ENCODE measurements around the gene UBL4A. TPM values are rescaled to one million over a fixed set of nuclear protein-coding genes. Genes with fewer than 3 reads are reported as not detected.

UBL4A gene
- total RNA-seq, 1 experiment from 2014 or later, result 37.4 TPM

GRCh38 chrX:154470434-154470833 lies 16.0 kb downstream of the UBL4A start:
- H3K9me2 ChIP-seq (ENCODE audit: insufficient read depth), result no peaks in the 10 kb centered on the region
- TF ChIP-seq TCF7L2 (IDR thresholded peaks at IDR 0.05; ENCODE audit: borderline replicate concordance, extremely low read depth, insufficient read depth, insufficient read length) (no peak), POLR2AphosphoS5 (IDR thresholded peaks at IDR 0.05; ENCODE audit: low read depth, low read length) (no peak), ZNF274 (IDR thresholded peaks at IDR 0.05; ENCODE audit: low read depth, low read length) (no peak), EZH2phosphoT487 (IDR thresholded peaks at IDR 0.05; ENCODE audit: borderline replicate concordance) (no peak), JUND (IDR thresholded peaks at IDR 0.05) (no peak), EZH2 (IDR thresholded peaks at IDR 0.05) (no peak), CEBPB (IDR thresholded peaks at IDR 0.05; ENCODE audit: low read depth) (no peak), CBX3 (IDR thresholded peaks at IDR 0.05; ENCODE audit: low read depth) (no peak), POLR2A (IDR thresholded peaks at IDR 0.05; ENCODE audit: borderline replicate concordance, extremely low read depth, insufficient read depth, insufficient read length) (no peak), RAD21 (IDR thresholded peaks at IDR 0.05; ENCODE audit: low read depth) (no peak), FOSL1 (IDR thresholded peaks at IDR 0.05; ENCODE audit: low read depth) (no peak)
- TF ChIP-seq, protein P1, sequence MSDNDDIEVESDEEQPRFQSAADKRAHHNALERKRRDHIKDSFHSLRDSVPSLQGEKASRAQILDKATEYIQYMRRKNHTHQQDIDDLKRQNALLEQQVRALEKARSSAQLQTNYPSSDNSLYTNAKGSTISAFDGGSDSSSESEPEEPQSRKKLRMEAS (IDR thresholded peaks at IDR 0.05), result no peak
- H3K79me2 ChIP-seq (ENCODE audit: insufficient read depth, low read length), result no peaks in the 10 kb centered on the region
- no peaks in the 10 kb centered on the region for H4K20me1 ChIP-seq (ENCODE audit: insufficient read depth)
- H3K4me3 ChIP-seq (replicated peaks in 1 of 2; ENCODE audit: low read depth in 1 of 2, low read length in 2 of 2), result no peak overlapping the region
- ATAC-seq, result no peak
- no peak for DNase-seq (ENCODE audit: low read depth, low spot score)
- H3K4me1 ChIP-seq (ENCODE audit: control insufficient read depth in 1 of 2, insufficient read depth in 2 of 2, low read length in 2 of 2), result no peaks in the 10 kb centered on the region
- no peak overlapping the region for H2AFZ ChIP-seq (ENCODE audit: low read depth, low read length, poor library complexity, severe bottlenecking)
- intact Hi-C loops (cut with micrococcal nuclease), result no loop called here
- H3K27me3 ChIP-seq (ENCODE audit: insufficient read depth, low read length), result no peaks in the 10 kb centered on the region
- BruUV-seq (replicated peaks), result no TSS peak
- H3K9ac ChIP-seq (ENCODE audit: low read length), result no peak overlapping the region
- no peaks in the 10 kb centered on the region for H3K9me3 ChIP-seq (ENCODE audit: control insufficient read depth in 1 of 2, insufficient read depth in 1 of 2, low read depth in 1 of 2, low read length in 2 of 2)
- CTCF ChIA-PET, result no interaction called here
- H3K27ac ChIP-seq (ENCODE audit: low read depth, low read length), result no peak overlapping the region
- H3K36me3 ChIP-seq (ENCODE audit: control insufficient read depth in 1 of 2, insufficient read depth in 2 of 2, low read length in 2 of 2), result peaks cover 0 to 2% of the 10 kb centered on the region in 2 experiments; a peak in 1 of 4 replicates
- RAD21 ChIA-PET (ENCODE audit: low non-redundant PET in 1 of 2, low total read pairs in 2 of 2, uncharacterized antibody in 2 of 2, unreplicated experiment in 2 of 2), result no interaction called here
- POLR2A ChIA-PET, result no interaction called here
- H3K4me2 ChIP-seq (ENCODE audit: low read length), result no peak overlapping the region

GRCh38 chrX:154469880-154470279 lies 16.5 kb downstream of the UBL4A start:
- H3K9me2 ChIP-seq (ENCODE audit: insufficient read depth), result no peaks in the 10 kb centered on the region

More at GRCh38 chrX:154469880-154470279, 16.5 kb downstream of the UBL4A start:
- ATAC-seq (no peak), DNase-seq (ENCODE audit: low read depth, low spot score) (no peak)
- ChIA-PET CTCF (no interaction called here), RAD21 (ENCODE audit: low non-redundant PET in 1 of 2, low total read pairs in 2 of 2, uncharacterized antibody in 2 of 2, unreplicated experiment in 2 of 2) (no interaction called here), POLR2A (no interaction called here)
- TF ChIP-seq EZH2phosphoT487 (IDR thresholded peaks at IDR 0.05; ENCODE audit: borderline replicate concordance) (no peak), ZNF274 (IDR thresholded peaks at IDR 0.05; ENCODE audit: low read depth, low read length) (no peak), JUND (IDR thresholded peaks at IDR 0.05) (no peak), CBX3 (IDR thresholded peaks at IDR 0.05; ENCODE audit: low read depth) (no peak), ELF1 (IDR thresholded peaks at IDR 0.05; ENCODE audit: borderline replicate concordance, low read depth) (no peak), YY1 (IDR thresholded peaks at IDR 0.05; ENCODE audit: extremely low read depth, insufficient replicate concordance, low read depth, low read length) (no peak), ATF3 (IDR thresholded peaks at IDR 0.05) (no peak), FOSL1 (IDR thresholded peaks at IDR 0.05; ENCODE audit: low read depth) (no peak)
- Histone ChIP-seq H3K79me2 (ENCODE audit: insufficient read depth, low read length) (no peaks in the 10 kb centered on the region), H3K27ac (ENCODE audit: low read depth, low read length) (no peak overlapping the region), H4K20me1 (ENCODE audit: insufficient read depth) (no peaks in the 10 kb centered on the region), H3K27me3 (ENCODE audit: insufficient read depth, low read length) (no peaks in the 10 kb centered on the region), H3K4me2 (ENCODE audit: low read length) (no peak overlapping the region), H3K9ac (ENCODE audit: low read length) (no peak overlapping the region), H3K9me3 (ENCODE audit: control insufficient read depth in 1 of 2, insufficient read depth in 1 of 2, low read depth in 1 of 2, low read length in 2 of 2) (no peaks in the 10 kb centered on the region), H3K4me1 (ENCODE audit: control insufficient read depth in 1 of 2, insufficient read depth in 2 of 2, low read length in 2 of 2) (no peaks in the 10 kb centered on the region), H3K36me3 (ENCODE audit: control insufficient read depth in 1 of 2, insufficient read depth in 2 of 2, low read length in 2 of 2) (peaks cover 0 to 2% of the 10 kb centered on the region in 2 experiments; a peak in 1 of 4 replicates), H3K4me3 (replicated peaks in 1 of 2; ENCODE audit: low read depth in 1 of 2, low read length in 2 of 2) (no peak overlapping the region), H2AFZ (ENCODE audit: low read depth, low read length, poor library complexity, severe bottlenecking) (no peak overlapping the region)
- no TSS peak for BruUV-seq (replicated peaks)
- intact Hi-C loops (cut with micrococcal nuclease), result no loop called here
